BE2C (cell line): ENCODE data around the gene NOX3.

Experiments used
- DNase-seq: peaks from one replicate; pipeline ENCODE4 v3.0.0-alpha.2; 2020
- H3K27me3 ChIP-seq: fragments of 250-450 bp; sonication (Bioruptor Pico); 2 replicates; pipeline ENCODE4 v1.5.1; 2020; ENCODE audit warnings: mild to moderate bottlenecking
- H3K36me3 ChIP-seq: fragments of 250-450 bp; sonication (Bioruptor Pico); 2 replicates; pipeline ENCODE4 v1.5.1; 2020; ENCODE audit warnings: mild to moderate bottlenecking
- H3K4me1 ChIP-seq: fragments of 250-450 bp; sonication (Bioruptor Pico); 2 replicates; pipeline ENCODE4 v1.5.1; 2020
- H3K4me3 ChIP-seq: 2 replicates; pipeline ENCODE4 v1.5.1; 2011; ENCODE audit warnings: low read depth, low read length
- H3K9me3 ChIP-seq: fragments of 250-450 bp; sonication (Bioruptor Pico); 2 replicates; pipeline ENCODE4 v1.5.1; 2020
- TF ChIP-seq, protein P1 (sequence below): IDR thresholded peaks from 2 replicates; pipeline ENCODE4 v1.5.1; 2012; ENCODE audit warnings: mild to moderate bottlenecking, low read depth, low read length

The NOX3 gene

DNA sequence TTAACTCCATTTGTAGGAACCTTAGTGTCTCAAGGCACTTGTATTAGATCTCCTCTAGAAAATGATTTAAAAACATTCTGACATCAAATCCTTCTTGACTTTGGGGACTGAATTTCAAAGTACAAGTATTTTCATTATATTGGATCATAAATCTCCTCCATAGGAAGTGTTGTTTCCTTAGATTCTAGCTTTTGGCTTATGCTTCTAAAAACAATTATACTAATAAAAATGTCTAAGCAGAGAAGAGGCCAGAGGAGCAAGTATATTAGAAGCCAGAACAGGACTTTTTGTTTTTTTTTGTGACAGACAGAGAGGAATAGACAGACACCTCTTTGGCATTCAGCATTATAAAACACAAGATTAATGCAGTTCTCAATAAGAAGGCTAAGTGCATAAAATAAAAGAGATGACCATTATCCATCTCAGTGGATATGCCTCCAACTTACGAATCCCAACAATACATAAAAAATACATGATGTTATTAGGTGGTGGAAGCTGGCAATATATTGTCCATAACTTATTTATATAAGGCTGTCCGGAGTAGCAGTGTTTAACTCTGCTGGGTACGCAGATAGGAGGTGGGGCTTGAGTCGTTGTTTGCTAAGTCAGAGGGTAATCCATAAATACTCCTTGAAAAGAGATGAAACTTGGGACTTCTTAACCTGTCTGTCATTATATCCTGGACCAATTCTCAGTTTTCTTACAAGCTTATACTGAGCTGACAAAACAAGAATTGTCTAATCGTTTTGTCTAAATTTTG is 31.9 kb upstream of the NOX3 start:
- no peaks in the 10 kb centered on the region for H3K27me3 ChIP-seq
- no peak overlapping the region for H3K4me3 ChIP-seq
- H3K9me3 ChIP-seq, result peaks cover 5% of the 10 kb centered on the region; the same call in 1 of the 2 replicates
- TF ChIP-seq, protein P1, sequence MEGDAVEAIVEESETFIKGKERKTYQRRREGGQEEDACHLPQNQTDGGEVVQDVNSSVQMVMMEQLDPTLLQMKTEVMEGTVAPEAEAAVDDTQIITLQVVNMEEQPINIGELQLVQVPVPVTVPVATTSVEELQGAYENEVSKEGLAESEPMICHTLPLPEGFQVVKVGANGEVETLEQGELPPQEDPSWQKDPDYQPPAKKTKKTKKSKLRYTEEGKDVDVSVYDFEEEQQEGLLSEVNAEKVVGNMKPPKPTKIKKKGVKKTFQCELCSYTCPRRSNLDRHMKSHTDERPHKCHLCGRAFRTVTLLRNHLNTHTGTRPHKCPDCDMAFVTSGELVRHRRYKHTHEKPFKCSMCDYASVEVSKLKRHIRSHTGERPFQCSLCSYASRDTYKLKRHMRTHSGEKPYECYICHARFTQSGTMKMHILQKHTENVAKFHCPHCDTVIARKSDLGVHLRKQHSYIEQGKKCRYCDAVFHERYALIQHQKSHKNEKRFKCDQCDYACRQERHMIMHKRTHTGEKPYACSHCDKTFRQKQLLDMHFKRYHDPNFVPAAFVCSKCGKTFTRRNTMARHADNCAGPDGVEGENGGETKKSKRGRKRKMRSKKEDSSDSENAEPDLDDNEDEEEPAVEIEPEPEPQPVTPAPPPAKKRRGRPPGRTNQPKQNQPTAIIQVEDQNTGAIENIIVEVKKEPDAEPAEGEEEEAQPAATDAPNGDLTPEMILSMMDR, result no peak
- H3K36me3 ChIP-seq, result no peaks in the 10 kb centered on the region
- DNase-seq, result no peak
- H3K4me1 ChIP-seq, result peaks cover 13% of the 10 kb centered on the region

DNA sequence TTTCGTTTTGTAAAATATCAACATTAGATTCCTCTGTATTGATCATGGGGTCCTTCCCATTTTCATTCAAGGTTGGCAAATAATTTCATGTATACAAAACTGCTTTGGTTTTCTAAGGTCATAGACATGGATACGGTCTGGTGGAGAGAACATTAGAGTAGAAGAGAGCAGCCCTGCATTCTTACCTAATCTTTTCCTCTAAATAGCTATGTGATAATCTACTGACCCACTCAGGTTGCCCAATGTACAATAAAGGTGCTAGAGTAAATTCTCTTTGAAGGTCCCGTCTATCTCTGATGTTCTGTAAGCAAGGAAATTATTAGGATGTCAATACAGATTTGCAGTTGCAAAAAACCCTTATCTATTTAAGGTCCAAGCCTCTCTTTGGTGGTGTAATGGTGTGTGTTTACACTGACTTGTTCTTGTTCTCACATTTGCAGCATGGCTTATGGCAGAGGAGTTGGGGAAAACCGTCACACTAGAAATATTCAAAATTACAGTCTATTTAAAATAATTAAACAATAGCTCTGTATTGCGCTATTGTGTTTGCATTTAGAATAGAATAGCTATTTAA is 31.2 kb upstream of the NOX3 start:
- TF ChIP-seq, protein P1, result no peak
- H3K36me3 ChIP-seq, result no peaks in the 10 kb centered on the region
- H3K9me3 ChIP-seq, result no peaks in the 10 kb centered on the region
- H3K4me1 ChIP-seq, result peaks cover 10% of the 10 kb centered on the region
- no peak for DNase-seq
- H3K4me3 ChIP-seq, result no peak overlapping the region
- no peaks in the 10 kb centered on the region for H3K27me3 ChIP-seq

DNA sequence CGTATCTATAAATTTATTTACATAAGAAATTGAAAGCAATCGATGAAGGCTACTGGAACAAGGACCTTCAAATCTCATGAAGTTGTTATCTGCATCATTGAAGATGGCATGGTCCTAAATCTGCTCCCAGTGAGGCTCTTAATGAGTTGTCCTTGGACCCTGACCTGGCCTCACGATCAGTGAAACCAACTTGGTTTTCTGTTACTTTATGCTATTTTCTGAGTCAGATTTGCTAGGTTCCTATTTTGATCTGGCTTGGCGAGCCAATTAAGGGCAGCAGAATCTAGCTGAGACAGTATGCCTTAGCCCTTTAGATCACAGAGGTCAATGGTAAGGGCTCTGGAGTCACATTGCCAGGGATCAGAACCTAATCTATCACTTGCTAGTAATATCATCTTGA is 30.1 kb upstream of the NOX3 start:
- Histone ChIP-seq H3K27me3 (no peaks in the 10 kb centered on the region), H3K9me3 (no peaks in the 10 kb centered on the region), H3K4me3 (no peak overlapping the region), H3K36me3 (no peaks in the 10 kb centered on the region), H3K4me1 (peaks cover 10% of the 10 kb centered on the region)
- TF ChIP-seq, protein P1, result no peak
- no peak for DNase-seq

DNA sequence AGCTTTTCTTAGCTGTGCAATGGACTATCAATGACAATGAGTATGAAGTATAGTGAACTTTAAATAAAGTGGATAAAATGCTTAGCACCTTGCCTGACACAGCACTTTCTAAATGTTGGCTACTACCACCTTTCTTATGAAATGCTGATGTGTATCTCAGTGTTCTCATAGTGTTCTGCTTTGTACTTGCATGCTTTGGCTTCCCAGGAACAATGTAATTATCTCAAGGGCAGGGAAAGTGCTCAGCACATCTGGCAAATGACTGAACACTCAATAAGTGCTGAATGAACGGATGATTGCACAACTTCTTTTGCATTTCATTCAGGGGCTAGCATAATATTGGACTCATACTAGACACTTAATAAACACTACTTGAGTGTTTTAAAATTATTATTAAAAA is 28.2 kb upstream of the NOX3 start:
- no peaks in the 10 kb centered on the region for H3K36me3 ChIP-seq
- DNase-seq, result no peak
- peaks cover 10% of the 10 kb centered on the region for H3K4me1 ChIP-seq
- H3K9me3 ChIP-seq, result no peaks in the 10 kb centered on the region
- H3K4me3 ChIP-seq, result no peak overlapping the region
- H3K27me3 ChIP-seq, result no peaks in the 10 kb centered on the region
- TF ChIP-seq, protein P1, result no peak

DNA sequence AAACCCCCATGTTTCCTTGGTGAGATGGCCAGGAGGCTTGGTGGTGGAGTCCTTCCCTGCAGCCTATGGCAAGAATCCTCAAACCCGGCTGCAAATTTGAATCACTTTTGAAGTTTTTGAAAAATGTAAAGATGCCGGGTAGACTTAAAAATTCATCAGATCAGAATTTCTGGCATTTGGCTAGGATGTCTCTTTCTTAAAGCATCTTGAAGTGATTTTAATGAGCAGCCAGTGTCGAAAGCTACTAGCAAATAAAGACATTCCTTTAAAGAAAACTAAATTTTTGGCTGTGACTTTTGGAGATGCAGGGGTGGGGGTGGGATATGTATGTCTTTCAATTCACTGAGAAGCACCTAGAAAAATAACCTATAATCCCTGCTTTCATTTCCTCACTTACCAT is 25.6 kb upstream of the NOX3 start:
- H3K9me3 ChIP-seq, result no peaks in the 10 kb centered on the region
- no peaks in the 10 kb centered on the region for H3K36me3 ChIP-seq
- TF ChIP-seq, protein P1, result no peak
- H3K4me3 ChIP-seq, result no peak overlapping the region
- no peak for DNase-seq
- H3K4me1 ChIP-seq, result peaks cover 10% of the 10 kb centered on the region
- no peaks in the 10 kb centered on the region for H3K27me3 ChIP-seq

DNA sequence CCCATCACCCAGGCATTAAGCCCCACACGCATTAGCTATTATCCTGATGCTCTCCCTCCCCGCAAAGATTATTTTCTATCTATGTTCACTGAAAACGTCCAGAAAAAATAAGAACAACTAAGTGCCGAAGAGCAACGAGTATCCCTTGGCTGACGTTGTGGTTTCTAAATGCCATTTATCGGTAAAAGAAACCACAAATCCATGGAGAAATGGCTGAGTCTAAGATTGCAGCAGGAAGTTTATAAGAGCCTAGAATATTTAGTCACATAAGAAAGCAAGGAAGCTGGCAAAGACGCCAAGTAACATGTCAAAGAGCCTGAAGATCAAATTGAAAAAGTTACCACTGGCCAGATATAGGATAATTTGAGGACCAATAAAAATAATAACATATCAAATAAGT is 18.1 kb upstream of the NOX3 start:
- Histone ChIP-seq H3K4me1 (no peaks in the 10 kb centered on the region; the same call in 1 of the 2 replicates), H3K27me3 (no peaks in the 10 kb centered on the region), H3K9me3 (no peaks in the 10 kb centered on the region; the same call in 1 of the 2 replicates), H3K4me3 (no peak overlapping the region), H3K36me3 (no peaks in the 10 kb centered on the region)
- no peak for DNase-seq
- TF ChIP-seq, protein P1, result no peak
